Esophagus muscularis mucosa (tissue), 3 donors: ENCODE measurements around the gene SYNDIG1.

Source experiments
- CTCF ChIP-seq, 3 experiments: fragments of 200-600 bp in 2 of 3; fragments of 450-650 bp in 1 of 3; sonication (generic) in 2 of 3; IDR thresholded peaks; one replicate each; pipeline ENCODE4 v1.5.1; 2017 to 2019; ENCODE audit warnings: antibody characterized with exemption in 3 of 3, mild to moderate bottlenecking in 2 of 3, moderate library complexity in 1 of 3
- POLR2AphosphoS5 ChIP-seq, 2 donors: sonication (generic); formaldehyde crosslinking; IDR thresholded peaks; one replicate each; pipeline ENCODE4 v1.6.1; 2017; ENCODE audit warnings: antibody characterized with exemption in 2 of 2

- TF ChIP-seq POLR2AphosphoS5 (IDR thresholded peaks at IDR 0.05) (no peak), CTCF (IDR thresholded peaks at IDR 0.05) (no peak)
Measured at GRCh38 chr20:24679448-24680047, 210.1 kb downstream of the SYNDIG1 start.
